Measurements from ENCODE around the gene MIPEP.

- TF ChIP-seq CTCF (IDR thresholded peaks at IDR 0.05) (no peak), EP300 (IDR thresholded peaks at IDR 0.05) (no peak)
Observed at GRCh38 chr13:23686948-23687347, 202.3 kb downstream of the MIPEP start.
